Caco-2 (cell line): ENCODE measurements around the gene EDC4. TPM values are rescaled to one million over a fixed set of nuclear protein-coding genes. Genes with fewer than 3 reads are reported as not detected.
A peak's percentile ranks its signal among the peaks of the same experiment; 100 is the strongest.

ENCODE experiments used
- BruUV-seq: library from RNA; stranded (reverse); fragments of 400-500 nt; replicated peaks from 2 replicates; lab custom pipeline; 2021; lab: Mats Ljungman, UMichigan
- CTCF ChIA-PET: fragments of 300-600 bp; sonication (Branson Sonifier 250); formaldehyde crosslinking; loops from one replicate; lab custom pipeline; 2022; ENCODE audit warnings: antibody characterized with exemption; lab: Charles Lee
- POLR2A ChIA-PET: fragments of 300-600 bp; sonication (Branson Sonifier 250); formaldehyde crosslinking; loops from one replicate; lab custom pipeline; 2022; ENCODE audit warnings: antibody characterized with exemption; lab: Charles Lee
- DNase-seq, 2 experiments: peaks; one replicate each; pipeline versions ENCODE4 v3.0.0 to v3.0.0-alpha.2; 2020 to 2022
- H3K27me3 ChIP-seq: replicated peaks from 2 replicates; pipeline ENCODE4 v1.6.0; 2011; ENCODE audit warnings: low read length; ENCODE audit not compliant: control insufficient read depth, insufficient read depth
- H3K36me3 ChIP-seq: 2 replicates; pipeline ENCODE4 v1.5.1; 2011; ENCODE audit warnings: low read length; ENCODE audit not compliant: control insufficient read depth, insufficient read depth
- H3K4me1 ChIP-seq: fragments of 250-450 bp; sonication (Bioruptor Pico); 2 replicates; pipeline ENCODE4 v1.5.1; 2020; ENCODE audit warnings: mild to moderate bottlenecking
- H3K4me3 ChIP-seq: 2 replicates; pipeline ENCODE4 v1.5.1; 2011; ENCODE audit warnings: low read depth, mild to moderate bottlenecking, control low read depth, low read length
- H3K9me3 ChIP-seq: fragments of 250-450 bp; sonication (Bioruptor Pico); 2 replicates; pipeline ENCODE4 v1.5.1; 2020; ENCODE audit warnings: mild to moderate bottlenecking, moderate library complexity
- H3K27ac Mint-ChIP-seq: one replicate; pipeline ENCODE4 v1.8.0; 2022; ENCODE audit warnings: mixed read lengths; ENCODE audit not compliant: unreplicated experiment
- H3K27me3 Mint-ChIP-seq: one replicate; pipeline ENCODE4 v1.8.0; 2022; ENCODE audit warnings: mixed read lengths; ENCODE audit not compliant: insufficient read depth, unreplicated experiment
- H3K36me3 Mint-ChIP-seq: one replicate; pipeline ENCODE4 v1.8.0; 2022; ENCODE audit warnings: mild to moderate bottlenecking, mixed read lengths; ENCODE audit not compliant: insufficient read depth, unreplicated experiment
- H3K4me1 Mint-ChIP-seq: one replicate; pipeline ENCODE4 v1.8.0; 2022; ENCODE audit warnings: low read depth, mixed read lengths; ENCODE audit not compliant: unreplicated experiment
- H3K4me3 Mint-ChIP-seq: one replicate; pipeline ENCODE4 v1.8.0; 2022; ENCODE audit warnings: mild to moderate bottlenecking, moderate library complexity, mixed read lengths; ENCODE audit not compliant: unreplicated experiment
- H3K9me3 Mint-ChIP-seq: one replicate; pipeline ENCODE4 v1.8.0; 2022; ENCODE audit warnings: mixed read lengths; ENCODE audit not compliant: unreplicated experiment
- intact Hi-C: fragments of 100-400 bp; cut with micrococcal nuclease; formaldehyde crosslinking; loops from one replicate; pipeline ENCODE4 v1.10.0; 2022; ENCODE audit not compliant: unreplicated experiment
- total RNA-seq: library from RNA; stranded (reverse); gene quantifications from 2 replicates; pipeline ENCODE4 v1.2.3, GENCODE V29; 2022
- TF ChIP-seq, protein P1 (sequence below), 2 experiments: fragments of 200-600 bp in 1 of 2; IDR thresholded peaks; 1 replicate in 1 of 2; 2 replicates in 1 of 2; pipeline versions ENCODE4 v1.5.1 to v1.8.0; 2011 to 2022; ENCODE audit warnings: antibody characterized with exemption in 1 of 2, control low read depth in 1 of 2, inconsistent platforms in 1 of 2, low read depth in 1 of 2, low read length in 1 of 2, mild to moderate bottlenecking in 1 of 2, moderate library complexity in 1 of 2; ENCODE audit not compliant: insufficient read depth in 1 of 2, severe bottlenecking in 1 of 2, unreplicated experiment in 1 of 2

EDC4 gene
- total RNA-seq, 1 experiment from 2014 or later = 139 TPM

DNA sequence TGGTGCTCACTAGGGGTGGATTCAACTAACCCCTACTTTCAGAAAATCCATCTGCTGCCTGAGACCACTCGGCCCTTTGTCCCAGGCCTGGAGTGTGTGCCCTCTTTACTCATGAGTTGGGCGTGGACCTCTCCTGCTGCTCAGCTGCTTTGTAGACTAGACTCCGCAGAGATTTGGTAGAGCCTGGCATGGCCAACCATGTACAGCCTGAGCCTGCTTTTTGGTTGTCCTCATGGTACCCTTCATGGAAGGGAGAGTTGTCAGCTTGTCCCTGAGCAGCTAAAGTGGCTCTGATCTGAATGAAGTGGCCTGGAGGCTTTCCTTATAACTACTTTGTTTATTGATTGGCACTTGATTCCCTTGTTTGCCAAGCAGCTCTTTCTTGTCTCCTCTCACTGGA, 1.5 kb downstream of the EDC4 start:
- Mint-ChIP-seq H3K27ac (peak overlapping the region; percentile 87), H3K36me3 (peaks cover 79% of the 10 kb centered on the region), H3K4me3 (peak overlapping the region; percentile 90), H3K27me3 (no peaks in the 10 kb centered on the region), H3K9me3 (no peaks in the 10 kb centered on the region), H3K4me1 (peaks cover 20% of the 10 kb centered on the region)
- TF ChIP-seq, protein P1, sequence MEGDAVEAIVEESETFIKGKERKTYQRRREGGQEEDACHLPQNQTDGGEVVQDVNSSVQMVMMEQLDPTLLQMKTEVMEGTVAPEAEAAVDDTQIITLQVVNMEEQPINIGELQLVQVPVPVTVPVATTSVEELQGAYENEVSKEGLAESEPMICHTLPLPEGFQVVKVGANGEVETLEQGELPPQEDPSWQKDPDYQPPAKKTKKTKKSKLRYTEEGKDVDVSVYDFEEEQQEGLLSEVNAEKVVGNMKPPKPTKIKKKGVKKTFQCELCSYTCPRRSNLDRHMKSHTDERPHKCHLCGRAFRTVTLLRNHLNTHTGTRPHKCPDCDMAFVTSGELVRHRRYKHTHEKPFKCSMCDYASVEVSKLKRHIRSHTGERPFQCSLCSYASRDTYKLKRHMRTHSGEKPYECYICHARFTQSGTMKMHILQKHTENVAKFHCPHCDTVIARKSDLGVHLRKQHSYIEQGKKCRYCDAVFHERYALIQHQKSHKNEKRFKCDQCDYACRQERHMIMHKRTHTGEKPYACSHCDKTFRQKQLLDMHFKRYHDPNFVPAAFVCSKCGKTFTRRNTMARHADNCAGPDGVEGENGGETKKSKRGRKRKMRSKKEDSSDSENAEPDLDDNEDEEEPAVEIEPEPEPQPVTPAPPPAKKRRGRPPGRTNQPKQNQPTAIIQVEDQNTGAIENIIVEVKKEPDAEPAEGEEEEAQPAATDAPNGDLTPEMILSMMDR (IDR thresholded peaks at IDR 0.05; ENCODE audit: insufficient read depth in 1 of 2, low read depth in 1 of 2, low read length in 1 of 2, severe bottlenecking in 1 of 2, unreplicated experiment in 1 of 2) = no peak
- intact Hi-C loops = no loop called here
- ChIA-PET POLR2A (no interaction called here), CTCF (interaction anchor here (2.0 kb wide), 1 partner anchor 9 kb away, joined by 20 read pairs; the partner anchor contains the start of gene NRN1L)
- no peak for DNase-seq
- Histone ChIP-seq H3K36me3 (peaks cover 18% of the 10 kb centered on the region), H3K4me3 (peak overlapping the region; percentile 93), H3K4me1 (peaks cover 7% of the 10 kb centered on the region; the same call in 1 of the 2 replicates), H3K9me3 (no peaks in the 10 kb centered on the region), H3K27me3 (no peaks in the 10 kb centered on the region)
- no TSS peak for BruUV-seq

DNA sequence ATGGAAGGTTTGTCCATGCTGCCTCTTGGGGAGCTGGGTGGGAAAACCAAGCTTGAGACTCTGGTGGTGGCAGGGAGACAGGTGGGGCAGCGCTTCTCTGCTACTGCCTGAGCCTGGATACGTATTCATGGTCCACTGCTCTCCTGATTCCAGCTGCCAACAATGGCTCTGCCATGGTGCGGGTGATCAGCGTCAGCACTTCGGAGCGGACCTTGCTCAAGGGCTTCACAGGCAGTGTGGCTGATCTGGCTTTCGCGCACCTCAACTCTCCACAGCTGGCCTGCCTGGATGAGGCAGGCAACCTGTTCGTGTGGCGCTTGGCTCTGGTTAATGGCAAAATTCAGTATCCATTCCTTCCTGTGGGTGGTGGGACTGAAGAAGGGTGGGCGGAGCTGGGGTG, 4.2 kb downstream of the EDC4 start:
- no peak overlapping the region for H3K4me3 ChIP-seq
- H3K4me1 ChIP-seq = peaks cover 11% of the 10 kb centered on the region
- POLR2A ChIA-PET = no interaction called here
- CTCF ChIA-PET = interaction anchor here (1.0 kb wide), 1 partner anchor 58 kb away, joined by 3 read pairs; no protein-coding TSS in a partner anchor
- no peaks in the 10 kb centered on the region for H3K9me3 Mint-ChIP-seq
- H3K9me3 ChIP-seq = no peaks in the 10 kb centered on the region
- H3K36me3 ChIP-seq = peaks cover 20% of the 10 kb centered on the region
- no peak overlapping the region for H3K4me3 Mint-ChIP-seq
- H3K27me3 ChIP-seq = no peaks in the 10 kb centered on the region
- DNase-seq = no peak
- TF ChIP-seq, protein P1 (IDR thresholded peaks at IDR 0.05; ENCODE audit: insufficient read depth in 1 of 2, low read depth in 1 of 2, low read length in 1 of 2, severe bottlenecking in 1 of 2, unreplicated experiment in 1 of 2) = no peak
- no peaks in the 10 kb centered on the region for H3K27me3 Mint-ChIP-seq
- peaks cover 34% of the 10 kb centered on the region for H3K4me1 Mint-ChIP-seq
- intact Hi-C loops = no loop called here
- peaks cover 81% of the 10 kb centered on the region for H3K36me3 Mint-ChIP-seq
- no TSS peak for BruUV-seq
- H3K27ac Mint-ChIP-seq = no peak overlapping the region

DNA sequence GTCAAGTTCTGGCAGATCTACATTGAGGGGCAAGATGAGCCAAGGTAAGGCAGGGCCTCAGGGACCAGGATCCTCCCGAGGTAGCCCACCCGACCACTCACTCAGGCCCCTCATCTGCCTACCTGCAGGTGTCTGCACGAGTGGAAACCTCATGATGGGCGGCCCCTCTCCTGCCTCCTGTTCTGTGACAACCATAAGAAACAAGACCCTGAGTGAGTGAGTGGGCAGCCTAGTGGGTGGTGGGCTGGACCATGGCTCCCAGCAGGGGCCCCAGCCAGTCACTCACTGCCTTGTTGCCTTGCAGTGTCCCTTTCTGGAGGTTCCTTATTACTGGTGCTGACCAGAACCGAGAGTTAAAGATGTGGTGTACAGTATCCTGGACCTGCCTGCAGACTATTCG, 5.4 kb downstream of the EDC4 start:
- intact Hi-C loops = no loop called here
- BruUV-seq = no TSS peak
- H3K27ac Mint-ChIP-seq = no peak overlapping the region
- no peaks in the 10 kb centered on the region for H3K27me3 Mint-ChIP-seq
- TF ChIP-seq, protein P1 (IDR thresholded peaks at IDR 0.05; ENCODE audit: insufficient read depth in 1 of 2, low read depth in 1 of 2, low read length in 1 of 2, severe bottlenecking in 1 of 2, unreplicated experiment in 1 of 2) = no peak
- ChIA-PET POLR2A (no interaction called here), CTCF (interaction anchor here (1.3 kb wide), 1 partner anchor 62 kb away, joined by 3 read pairs; no protein-coding TSS in a partner anchor)
- DNase-seq = no peak
- H3K9me3 ChIP-seq = no peaks in the 10 kb centered on the region
- no peaks in the 10 kb centered on the region for H3K27me3 ChIP-seq
- H3K36me3 Mint-ChIP-seq = peaks cover 78% of the 10 kb centered on the region
- H3K4me3 Mint-ChIP-seq = no peak overlapping the region
- H3K4me3 ChIP-seq = no peak overlapping the region
- H3K9me3 Mint-ChIP-seq = no peaks in the 10 kb centered on the region
- H3K4me1 Mint-ChIP-seq = peaks cover 42% of the 10 kb centered on the region
- H3K4me1 ChIP-seq = peaks cover 23% of the 10 kb centered on the region
- peaks cover 21% of the 10 kb centered on the region for H3K36me3 ChIP-seq
